Loucy (cell line): Measurements from ENCODE around the gene PDK4.

Experiments
- H2AFZ ChIP-seq: fragments of 200-600 bp; sonication (generic); 2 replicates; pipeline ENCODE4 v1.6.0; 2016; ENCODE audit warnings: antibody characterized with exemption, mild to moderate bottlenecking, low read length, moderate library complexity
- H3F3A ChIP-seq: fragments of 200-600 bp; 2 replicates; pipeline ENCODE4 v1.6.0; 2016; ENCODE audit warnings: antibody characterized with exemption, low read depth, mild to moderate bottlenecking
- H3K27me3 ChIP-seq: fragments of 200-600 bp; sonication (generic); 2 replicates; pipeline ENCODE4 v1.6.1; 2014; ENCODE audit warnings: low read length, mild to moderate bottlenecking; ENCODE audit not compliant: insufficient read depth, poor library complexity, severe bottlenecking
- H3K36me3 ChIP-seq: fragments of 200-600 bp; sonication (generic); 2 replicates; pipeline ENCODE4 v1.6.1; 2016; ENCODE audit warnings: low read length; ENCODE audit not compliant: insufficient read depth
- H3K4me1 ChIP-seq: fragments of 200-600 bp; sonication (generic); 2 replicates; pipeline ENCODE4 v1.5.1; 2014; ENCODE audit warnings: low read length, mild to moderate bottlenecking; ENCODE audit not compliant: insufficient read depth, poor library complexity, severe bottlenecking
- H3K4me2 ChIP-seq: fragments of 200-600 bp; sonication (generic); 2 replicates; pipeline ENCODE4 v1.6.0; 2014; ENCODE audit warnings: antibody characterized with exemption, low read length, low read depth, mild to moderate bottlenecking; ENCODE audit not compliant: poor library complexity, severe bottlenecking
- H3K4me3 ChIP-seq: fragments of 200-600 bp; sonication (generic); 2 replicates; pipeline ENCODE4 v1.5.1; 2014; ENCODE audit warnings: low read length, mild to moderate bottlenecking, mixed read lengths; ENCODE audit not compliant: poor library complexity, severe bottlenecking
- H3K79me2 ChIP-seq: fragments of 200-600 bp; sonication (generic); 2 replicates; pipeline ENCODE4 v1.6.1; 2014; ENCODE audit warnings: low read length; ENCODE audit not compliant: insufficient read depth
- H3K9ac ChIP-seq: fragments of 200-600 bp; sonication (generic); 2 replicates; pipeline ENCODE4 v1.6.0; 2014; ENCODE audit warnings: mild to moderate bottlenecking, low read depth, low read length, moderate library complexity; ENCODE audit not compliant: poor library complexity, severe bottlenecking
- H3K9me2 ChIP-seq: fragments of 200-600 bp; sonication (generic); replicated peaks from 2 replicates; pipeline ENCODE4 v1.6.1; 2016; ENCODE audit warnings: low read depth, low read length, mixed read lengths
- H3K9me3 ChIP-seq: fragments of 200-600 bp; sonication (generic); 2 replicates; pipeline ENCODE4 v1.6.1; 2014; ENCODE audit warnings: mild to moderate bottlenecking, antibody characterized with exemption, low read length, low read depth; ENCODE audit not compliant: insufficient read depth
- H4K20me1 ChIP-seq: fragments of 200-600 bp; sonication (generic); 2 replicates; pipeline ENCODE4 v1.6.0; 2014; ENCODE audit warnings: antibody characterized with exemption, low read length, mild to moderate bottlenecking; ENCODE audit not compliant: insufficient read depth, poor library complexity, severe bottlenecking
- CTCF ChIP-seq: fragments of 200-600 bp; sonication (generic); conservative IDR thresholded peaks from 2 replicates; pipeline ENCODE4 v1.5.1; 2014; ENCODE audit warnings: mild to moderate bottlenecking, antibody characterized with exemption, low read length
- EZH2phosphoT487 ChIP-seq: fragments of 200-600 bp; IDR thresholded peaks from 2 replicates; pipeline ENCODE4 v1.6.1; 2018; ENCODE audit warnings: antibody characterized with exemption, mild to moderate bottlenecking, moderate library complexity, borderline replicate concordance

PDK4 gene

GRCh38 chr7:95543312-95543711 lies 53.0 kb downstream of the PDK4 start:
- H3K4me3 ChIP-seq = no peak overlapping the region
- no peaks in the 10 kb centered on the region for H3K9me2 ChIP-seq
- no peak overlapping the region for H3K4me2 ChIP-seq
- no peak for TF ChIP-seq EZH2phosphoT487
- TF ChIP-seq CTCF = no peak
- no peaks in the 10 kb centered on the region for H3K27me3 ChIP-seq
- no peak overlapping the region for H3K9ac ChIP-seq
- H3K79me2 ChIP-seq = no peaks in the 10 kb centered on the region
- peak overlapping the region; percentile 48; the same call in 1 of the 2 replicates for H2AFZ ChIP-seq
- H3F3A ChIP-seq = no peaks in the 10 kb centered on the region
- H4K20me1 ChIP-seq = no peaks in the 10 kb centered on the region
- H3K4me1 ChIP-seq = no peaks in the 10 kb centered on the region
- no peaks in the 10 kb centered on the region for H3K36me3 ChIP-seq
- no peaks in the 10 kb centered on the region for H3K9me3 ChIP-seq

GRCh38 chr7:95540366-95540765 lies 56.0 kb downstream of the PDK4 start:
- Histone ChIP-seq H3K4me3 (no peak overlapping the region), H4K20me1 (no peaks in the 10 kb centered on the region), H3K27me3 (no peaks in the 10 kb centered on the region), H3K4me2 (no peak overlapping the region), H3K9me2 (no peaks in the 10 kb centered on the region), H3K9ac (no peak overlapping the region), H3K9me3 (no peaks in the 10 kb centered on the region), H3K4me1 (no peaks in the 10 kb centered on the region), H3F3A (no peaks in the 10 kb centered on the region), H2AFZ (0 out of 2 replicates have a peak overlapping the region, but pooled peaks have one; percentile 25), H3K79me2 (no peaks in the 10 kb centered on the region), H3K36me3 (no peaks in the 10 kb centered on the region)
- no peak for TF ChIP-seq EZH2phosphoT487
- TF ChIP-seq CTCF = no peak

GRCh38 chr7:95539426-95539825 lies 56.9 kb downstream of the PDK4 start:
- Histone ChIP-seq H3K4me1 (no peaks in the 10 kb centered on the region), H3K36me3 (no peaks in the 10 kb centered on the region), H3F3A (no peaks in the 10 kb centered on the region), H3K4me2 (no peak overlapping the region), H4K20me1 (no peaks in the 10 kb centered on the region), H2AFZ (no peak overlapping the region), H3K9me2 (no peaks in the 10 kb centered on the region), H3K27me3 (no peaks in the 10 kb centered on the region), H3K79me2 (no peaks in the 10 kb centered on the region), H3K9me3 (no peaks in the 10 kb centered on the region), H3K4me3 (no peak overlapping the region), H3K9ac (no peak overlapping the region)
- no peak for TF ChIP-seq CTCF
- TF ChIP-seq EZH2phosphoT487 = no peak
